CD4-positive, alpha-beta T cell (primary cell): ENCODE results near the gene KDM3A. TPM values are rescaled to one million over a fixed set of nuclear protein-coding genes. Genes with fewer than 3 reads are reported as not detected.
A peak's percentile ranks its signal among the peaks of the same experiment; 100 is the strongest.

Experiments used
- ATAC-seq: fragments of 200-7000 bp; cut with Tn5 transposase; one replicate; pipeline ENCODE4 v1.10.0; 2022; ENCODE audit warnings: mild to moderate bottlenecking; ENCODE audit not compliant: poor library complexity
- CTCF ChIA-PET: fragments of 350-600 bp; sonication (Branson Sonifier 250); formaldehyde crosslinking; loops from one replicate; lab custom pipeline; 2021; ENCODE audit warnings: antibody characterized with exemption, inconsistent platforms; lab: Charles Lee
- POLR2A ChIA-PET: fragments of 350-600 bp; sonication (Branson Sonifier 250); formaldehyde crosslinking; loops from one replicate; lab custom pipeline; 2021; ENCODE audit warnings: antibody characterized with exemption, inconsistent platforms; lab: Charles Lee
- DNase-seq, 14 experiments: peaks; one replicate each; pipeline ENCODE4 v3.0.0-alpha.2; 2013 to 2020; ENCODE audit warnings: mixed read lengths in 2 of 14
- H3K27ac ChIP-seq, 2 donors: one replicate each; pipeline versions ENCODE4 v1.5.1 to v1.7.0; 2013; ENCODE audit warnings: low read length in 2 of 2, low read depth in 1 of 2, mild to moderate bottlenecking in 1 of 2
- H3K27me3 ChIP-seq, 2 experiments: 1 replicate in 1 of 2; 2 replicates in 1 of 2; pipeline versions ENCODE4 v1.6.1 to v1.7.0; 2013; ENCODE audit warnings: low read length in 2 of 2, control low read depth in 1 of 2, mild to moderate bottlenecking in 1 of 2, moderate library complexity in 1 of 2; ENCODE audit not compliant: insufficient read depth in 2 of 2, control insufficient read depth in 1 of 2
- H3K36me3 ChIP-seq: one replicate; pipeline ENCODE4 v1.6.1; 2013; ENCODE audit warnings: low read length, control low read depth; ENCODE audit not compliant: insufficient read depth
- H3K4me1 ChIP-seq: one replicate; pipeline ENCODE4 v1.6.1; 2013; ENCODE audit warnings: low read length, control low read depth; ENCODE audit not compliant: insufficient read depth
- H3K4me3 ChIP-seq: one replicate; pipeline ENCODE4 v1.5.1; 2013; ENCODE audit warnings: mild to moderate bottlenecking, low read length, moderate library complexity
- H3K9me3 ChIP-seq, 2 experiments: 1 replicate in 1 of 2; 2 replicates in 1 of 2; pipeline versions ENCODE4 v1.6.1 to v1.7.0; 2013; ENCODE audit warnings: low read length in 2 of 2, mild to moderate bottlenecking in 2 of 2, control low read depth in 1 of 2, moderate library complexity in 1 of 2; ENCODE audit not compliant: control insufficient read depth in 1 of 2, insufficient read depth in 1 of 2
- H3K27ac Mint-ChIP-seq: one replicate; pipeline ENCODE4 v1.8.0; 2020; ENCODE audit warnings: mixed read lengths
- H3K27me3 Mint-ChIP-seq: one replicate; pipeline ENCODE4 v1.8.0; 2021; ENCODE audit warnings: mixed read lengths
- H3K36me3 Mint-ChIP-seq: one replicate; pipeline ENCODE4 v1.8.0; 2021; ENCODE audit warnings: low read depth, mixed read lengths
- H3K4me1 Mint-ChIP-seq: one replicate; pipeline ENCODE4 v1.8.0; 2021; ENCODE audit warnings: low read depth, mixed read lengths
- H3K4me3 Mint-ChIP-seq: one replicate; pipeline ENCODE4 v1.8.0; 2020; ENCODE audit warnings: mild to moderate bottlenecking, mixed read lengths
- H3K9me3 Mint-ChIP-seq: one replicate; pipeline ENCODE4 v1.8.0; 2020; ENCODE audit warnings: mixed read lengths
- CTCF ChIP-seq: fragments of 200-600 bp; IDR thresholded peaks from one replicate; pipeline ENCODE4 v1.8.0; 2022; ENCODE audit warnings: antibody characterized with exemption, mild to moderate bottlenecking
- intact Hi-C, 2 experiments: fragments of 100-400 bp; cut with DNase I in 1 of 2; cut with micrococcal nuclease in 1 of 2; formaldehyde crosslinking; loops; one replicate each; pipeline versions ENCODE4 v1.15.1 to v1.9.0; 2023 to 2025; cut with DNase I, micrococcal nuclease
- total RNA-seq, 174 experiments: library from RNA in 2 of 174; stranded (reverse) in 2 of 174; gene quantifications; one replicate each; pipeline ENCODE4 v1.2.3 and lab custom pipeline; 2021 to 2026

Gene KDM3A
- total RNA-seq, 2 experiments from 2014 or later = 205 to 207 TPM

GRCh38 chr2:86488561-86489250 lies 47.5 kb downstream of the KDM3A start:
- H3K4me1 Mint-ChIP-seq = peaks cover 15% of the 10 kb centered on the region
- no peaks in the 10 kb centered on the region for H3K9me3 Mint-ChIP-seq
- no peak overlapping the region for H3K4me3 ChIP-seq
- ATAC-seq (no peak), DNase-seq (no peak)
- H3K36me3 Mint-ChIP-seq = peaks cover 100% of the 10 kb centered on the region
- intact Hi-C loops = loop anchor here in 1 of 2 experiments (5.0 kb wide), 1 partner anchor 41 kb away; no protein-coding TSS in a partner anchor
- no peak overlapping the region for H3K4me3 Mint-ChIP-seq
- peaks cover 99% of the 10 kb centered on the region for H3K36me3 ChIP-seq
- ChIA-PET POLR2A (interaction anchor here (0.7 to 1.2 kb wide), 2 partner anchors 47 to 810 kb away, joined by 3 read pairs; no protein-coding TSS in a partner anchor), CTCF (no interaction called here)
- H3K4me1 ChIP-seq = no peaks in the 10 kb centered on the region
- no peaks in the 10 kb centered on the region for H3K9me3 ChIP-seq
- H3K27me3 Mint-ChIP-seq = no peaks in the 10 kb centered on the region
- H3K27ac Mint-ChIP-seq = peak overlapping the region; percentile 34
- TF ChIP-seq CTCF = no peak
- no peak overlapping the region for H3K27ac ChIP-seq
- H3K27me3 ChIP-seq = no peaks in the 10 kb centered on the region

DNA sequence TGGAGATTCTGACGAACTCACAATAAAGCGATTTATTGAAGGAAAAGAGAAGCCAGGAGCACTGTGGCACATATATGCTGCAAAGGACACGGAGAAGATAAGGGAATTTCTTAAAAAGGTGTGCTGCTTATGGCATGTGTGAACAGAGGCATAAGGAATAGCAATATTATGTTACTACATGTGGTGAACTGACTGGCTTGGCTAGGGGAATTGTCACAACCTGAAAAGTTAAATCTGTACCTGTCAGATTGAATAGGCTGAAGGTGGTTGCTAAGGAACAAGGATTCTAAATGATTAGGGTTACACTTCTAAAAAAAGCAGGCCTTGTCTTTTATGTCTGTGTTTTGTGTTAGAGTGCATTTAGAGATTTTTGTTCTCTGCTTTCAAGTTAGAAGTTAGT lies 48.4 kb downstream of the KDM3A start:
- ATAC-seq = no peak
- H3K27ac ChIP-seq = no peak overlapping the region
- Mint-ChIP-seq H3K4me1 (peaks cover 22% of the 10 kb centered on the region), H3K27ac (no peak overlapping the region), H3K9me3 (peaks cover 3% of the 10 kb centered on the region), H3K4me3 (no peak overlapping the region), H3K27me3 (no peaks in the 10 kb centered on the region), H3K36me3 (peaks cover 100% of the 10 kb centered on the region)
- ChIA-PET POLR2A (interaction anchor here (0.7 kb wide), 1 partner anchor 810 kb away, joined by 3 read pairs; no protein-coding TSS in a partner anchor), CTCF (no interaction called here)
- H3K9me3 ChIP-seq = no peaks in the 10 kb centered on the region
- intact Hi-C loops = loop anchor here in 1 of 2 experiments (5.0 kb wide), 1 partner anchor 42 kb away; no protein-coding TSS in a partner anchor
- H3K4me1 ChIP-seq = no peaks in the 10 kb centered on the region
- DNase-seq = no peak
- no peak overlapping the region for H3K4me3 ChIP-seq
- no peaks in the 10 kb centered on the region for H3K27me3 ChIP-seq
- no peak for TF ChIP-seq CTCF
- H3K36me3 ChIP-seq = peaks cover 97% of the 10 kb centered on the region

GRCh38 chr2:86490245-86490644 lies 49.1 kb downstream of the KDM3A start:
- CTCF ChIA-PET = interaction anchor here (1.2 kb wide), 1 partner anchor 11 kb away, joined by 3 read pairs; no protein-coding TSS in a partner anchor
- POLR2A ChIA-PET = no interaction called here
- no peak for TF ChIP-seq CTCF
- Histone ChIP-seq H3K36me3 (peaks cover 95% of the 10 kb centered on the region), H3K27me3 (no peaks in the 10 kb centered on the region), H3K9me3 (no peaks in the 10 kb centered on the region), H3K4me1 (no peaks in the 10 kb centered on the region), H3K27ac (no peak overlapping the region), H3K4me3 (no peak overlapping the region)
- peaks cover 100% of the 10 kb centered on the region for H3K36me3 Mint-ChIP-seq
- no peak overlapping the region for H3K27ac Mint-ChIP-seq
- no peaks in the 10 kb centered on the region for H3K27me3 Mint-ChIP-seq
- DNase-seq = no peak
- intact Hi-C loops = no loop called here
- peaks cover 7% of the 10 kb centered on the region for H3K9me3 Mint-ChIP-seq
- ATAC-seq = no peak
- peaks cover 22% of the 10 kb centered on the region for H3K4me1 Mint-ChIP-seq
- H3K4me3 Mint-ChIP-seq = no peak overlapping the region
